GM18502 (cell line): Measurements from ENCODE around the gene SAMD8.
"Not testable (repeated sequence)": the region's sequence is repeated elsewhere in the genome, so short reads cannot be mapped to it uniquely, and the experiment has no call there.

Experiments used
- ATAC-seq: cut with Tn5 transposase; IDR thresholded peaks from one replicate; pipeline ENCODE4 v1.9.1; 2021; ENCODE audit warnings: mild to moderate bottlenecking; ENCODE audit not compliant: unreplicated experiment, poor library complexity

SAMD8 gene

DNA sequence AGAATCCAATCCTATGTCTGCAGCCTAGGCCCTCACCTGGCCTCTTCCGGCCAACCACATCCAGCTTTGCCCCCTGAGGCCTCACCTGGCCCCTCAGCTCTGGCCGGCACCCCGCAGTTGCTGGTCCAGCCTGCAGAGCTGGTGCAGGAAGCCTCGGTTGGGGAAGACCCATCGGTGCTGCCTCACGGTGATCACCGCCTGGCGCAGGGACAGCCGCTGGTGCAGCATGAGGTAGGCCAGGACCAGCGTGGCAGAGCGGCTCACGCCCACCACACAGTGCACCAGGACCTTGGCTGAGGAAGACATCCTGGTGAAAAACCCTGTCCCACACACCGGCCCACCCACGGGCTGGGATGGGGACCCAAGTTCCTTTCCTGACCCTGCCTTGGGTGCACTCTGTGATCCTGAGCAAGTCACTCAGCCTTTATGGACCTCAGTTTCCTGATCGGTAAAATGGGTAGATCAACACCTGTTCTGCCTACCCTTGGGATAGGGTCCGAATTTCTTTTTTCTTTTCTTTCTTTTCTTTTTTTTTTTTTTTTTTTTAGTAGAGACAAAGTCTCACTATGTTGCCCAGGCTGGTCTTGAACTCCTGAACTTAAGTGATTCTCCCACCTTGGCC is 5.8 kb upstream of the SAMD8 start:
- ATAC-seq: no peak

DNA sequence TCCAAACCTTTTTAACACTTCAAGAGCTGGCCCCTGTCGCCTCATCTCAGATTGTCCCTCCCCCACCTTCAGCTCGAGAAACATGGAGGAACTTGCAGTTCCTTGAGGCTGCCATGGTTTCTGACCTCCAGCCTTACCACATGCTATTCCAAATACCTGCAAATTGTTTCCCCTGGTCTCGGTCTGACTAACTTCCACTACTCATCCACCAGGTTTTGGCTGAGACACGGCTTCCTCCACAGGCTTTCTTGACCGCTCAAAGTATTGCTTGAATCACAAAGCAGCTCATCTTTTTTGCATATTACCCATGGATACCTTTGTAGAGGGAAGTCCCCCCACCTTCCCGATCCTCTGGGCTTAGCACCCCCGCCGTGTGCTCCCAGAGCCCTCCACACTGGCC is 5.2 kb upstream of the SAMD8 start:
- ATAC-seq: no peak

DNA sequence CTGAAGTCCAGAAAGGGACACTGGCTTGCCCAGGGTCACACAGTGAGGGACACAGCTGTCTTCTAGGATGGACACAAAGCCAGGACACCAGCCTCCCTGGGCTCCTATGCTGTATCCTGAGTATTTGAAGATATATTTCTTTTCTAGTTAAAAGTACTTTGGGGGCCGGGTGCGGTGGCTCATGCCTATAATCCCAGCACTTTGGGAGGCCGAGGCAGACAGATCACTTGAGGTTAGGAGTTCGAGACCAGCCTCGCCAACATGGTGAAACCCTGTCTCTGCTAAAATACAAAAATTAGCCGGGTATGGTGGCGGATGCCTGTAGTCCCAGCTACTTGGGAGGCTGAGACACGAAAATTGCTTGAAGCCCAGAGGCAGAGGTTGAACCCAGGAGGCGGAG is 4.6 kb upstream of the SAMD8 start:
- not testable (repeated sequence) for ATAC-seq

DNA sequence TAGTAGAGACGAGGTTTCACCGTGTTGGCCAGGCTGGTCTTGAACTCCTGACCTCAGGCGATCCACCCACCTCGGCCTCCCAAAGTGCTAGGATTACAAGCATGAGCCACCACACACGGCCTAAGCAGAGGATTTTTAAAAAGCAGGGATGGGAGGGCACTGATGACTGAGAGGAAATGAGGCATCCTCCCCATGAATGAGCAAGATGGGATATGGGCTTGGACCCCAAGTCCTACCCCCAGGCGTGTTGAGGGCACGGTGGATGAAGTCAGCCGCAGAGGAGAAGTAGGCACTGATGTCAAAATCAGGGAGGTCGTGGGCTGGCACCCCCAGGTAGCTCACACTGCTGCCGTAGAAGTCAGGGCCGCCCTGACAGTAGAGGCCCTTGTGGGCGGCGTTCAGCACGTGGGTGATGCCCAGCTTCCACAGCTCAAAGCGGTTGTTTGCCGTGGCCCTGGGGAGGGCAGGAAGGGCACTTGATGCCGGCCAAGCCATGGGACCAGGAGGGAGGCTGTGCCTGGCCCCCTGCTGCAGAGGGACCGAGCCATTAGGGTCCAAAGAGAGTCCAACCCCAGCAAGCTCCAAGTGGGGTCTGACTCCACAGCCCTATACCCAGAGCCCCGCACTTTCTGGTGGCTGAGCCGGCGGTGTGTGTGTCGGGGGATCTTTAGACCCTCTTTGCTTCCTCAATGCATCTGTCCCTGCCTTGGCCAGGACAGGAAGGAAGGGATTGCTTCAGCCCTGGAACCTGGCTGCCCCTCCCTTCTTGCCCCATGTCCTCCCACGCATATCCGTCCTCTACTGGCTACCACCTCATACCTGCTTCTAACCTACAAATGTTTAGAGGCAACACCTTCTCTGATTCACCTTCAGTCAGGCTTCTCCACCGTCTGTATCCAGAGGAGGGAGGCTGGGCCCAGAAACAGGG is 3.4 kb upstream of the SAMD8 start:
- ATAC-seq: no peak

DNA sequence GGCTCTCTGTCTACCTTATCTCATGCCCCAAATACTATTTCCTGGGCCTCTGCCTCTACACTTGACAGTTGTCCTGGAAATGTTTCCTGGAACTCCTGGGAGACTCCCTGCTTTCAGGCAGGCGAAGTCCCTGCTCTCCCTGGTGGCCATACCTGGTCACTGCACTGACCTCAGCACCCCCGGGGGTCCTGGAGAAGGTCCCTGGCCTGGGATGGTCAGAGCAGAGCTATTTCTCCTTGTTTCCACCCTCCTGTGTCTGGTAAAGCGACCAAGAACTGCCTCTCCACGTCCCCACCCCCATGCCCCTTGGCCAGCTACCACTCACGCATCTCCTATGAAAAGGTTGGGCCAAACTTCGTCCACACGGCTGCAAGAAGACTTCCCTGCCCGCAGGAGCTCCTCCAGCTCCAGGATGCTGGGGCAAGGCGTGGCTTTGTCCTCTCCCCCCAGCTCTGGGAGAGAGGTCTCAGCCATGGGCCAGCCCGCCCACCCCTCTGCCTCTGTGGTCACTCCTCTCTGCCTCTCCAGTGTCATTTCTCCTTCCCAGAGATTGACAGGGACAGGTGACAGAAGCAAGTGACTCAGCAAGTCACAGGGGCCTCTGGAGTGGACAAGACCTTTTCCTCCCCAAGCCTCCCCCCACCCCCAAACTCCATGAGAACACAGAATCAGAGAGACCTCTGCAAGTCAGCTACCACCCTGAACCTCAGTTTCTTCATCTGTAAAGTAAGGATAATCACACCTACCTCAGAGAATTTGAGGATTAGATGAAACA is 2.6 kb upstream of the SAMD8 start:
- no peak for ATAC-seq

DNA sequence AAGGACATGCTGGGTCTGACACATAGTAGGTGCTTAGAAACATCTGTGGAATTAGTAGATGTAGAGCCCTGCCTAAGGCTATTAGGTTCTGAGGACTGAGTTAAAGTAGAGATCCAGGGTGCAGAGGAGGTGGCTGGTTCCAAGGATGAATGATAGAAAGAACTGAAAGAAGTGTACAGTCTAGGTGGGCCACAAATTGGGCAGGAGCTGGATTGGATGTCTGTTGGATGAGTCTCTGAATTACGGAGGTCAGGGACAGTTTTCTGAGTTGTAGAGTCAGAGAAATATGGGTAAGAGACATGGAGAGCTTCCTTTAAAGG is 2.0 kb upstream of the SAMD8 start:
- no peak for ATAC-seq

- ATAC-seq: no peak
These were observed 1.3 kb upstream of the SAMD8 start for GRCh38 chr10:75110006-75110632.

DNA sequence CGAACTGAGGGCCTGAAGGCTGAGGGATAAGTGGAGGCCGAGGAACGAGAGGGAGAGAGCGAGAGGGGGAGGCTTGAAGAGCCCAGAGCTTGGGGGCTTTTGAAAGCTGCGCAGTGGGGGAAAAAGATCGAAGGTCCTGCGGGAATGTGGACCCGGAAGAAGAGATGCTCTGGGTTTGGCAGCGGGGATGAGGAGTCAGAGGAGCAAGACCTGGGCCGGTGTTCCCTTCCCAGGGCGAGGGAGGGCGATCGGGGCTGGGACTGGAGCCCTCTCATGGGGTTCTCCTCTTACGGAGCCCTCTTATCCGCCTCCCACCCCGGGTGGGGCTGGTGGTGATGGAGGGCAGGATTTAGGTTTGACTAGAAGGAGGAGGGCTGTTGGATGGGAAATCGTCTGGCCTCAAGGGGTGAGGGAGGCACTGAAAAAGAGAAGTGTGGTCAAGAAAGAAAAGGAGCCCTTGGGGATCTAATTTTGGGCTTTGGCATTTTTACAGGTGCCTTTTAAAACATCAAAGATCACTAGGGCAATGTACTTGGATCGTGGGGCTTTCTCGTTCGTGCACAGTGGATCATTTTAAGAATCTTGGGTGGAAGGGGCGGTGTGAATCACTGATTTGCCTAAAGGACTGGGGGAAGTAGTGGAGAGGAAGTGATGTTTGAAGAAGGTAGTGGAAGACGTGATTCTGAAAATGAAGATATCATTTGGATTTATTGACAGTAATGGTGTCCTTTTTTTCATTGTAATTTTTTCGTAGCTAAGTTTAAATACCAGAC is 637 bp downstream of the SAMD8 start:
- peak; percentile 36 for ATAC-seq

DNA sequence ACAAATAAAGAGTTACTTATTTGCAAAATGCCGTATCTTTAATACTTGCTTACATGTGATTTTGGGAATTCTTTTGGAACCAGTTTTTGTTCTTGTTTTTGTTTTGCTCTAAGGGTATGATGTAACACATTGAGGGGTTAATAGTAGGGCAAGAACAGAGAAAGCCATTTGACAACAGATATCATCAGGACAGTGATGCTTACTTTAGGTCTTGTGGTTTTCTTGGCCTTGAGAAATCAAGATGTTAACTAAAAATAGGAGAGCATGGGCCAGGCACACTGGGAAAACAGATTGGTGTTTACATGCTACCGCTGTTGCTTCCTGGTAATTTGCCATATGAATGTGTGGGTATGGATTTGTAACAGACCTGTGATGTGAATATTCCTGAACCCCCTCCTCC is 3.7 kb downstream of the SAMD8 start:
- ATAC-seq: no peak

GRCh38 chr10:75116941-75117775 is 5.7 kb downstream of the SAMD8 start:
- ATAC-seq: not testable (repeated sequence)

DNA sequence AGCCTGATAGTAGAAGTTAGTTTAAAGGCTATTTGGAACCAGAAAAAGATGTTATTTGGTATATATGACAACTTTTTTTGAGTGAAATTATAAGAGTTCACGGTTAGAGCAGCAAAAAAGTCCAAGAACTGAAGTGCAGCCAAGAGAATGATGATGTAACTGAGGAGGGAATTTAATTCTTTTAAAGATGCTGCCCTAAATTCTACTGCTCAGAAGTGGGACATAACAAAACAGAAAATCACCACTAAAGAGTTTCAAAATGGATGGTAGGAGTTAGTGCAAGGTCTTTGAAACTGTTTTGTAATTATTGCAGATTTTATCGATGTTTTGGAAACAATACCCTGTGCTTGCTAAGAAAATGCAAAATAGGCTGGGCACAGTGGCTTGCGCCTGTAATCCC is 6.5 kb downstream of the SAMD8 start:
- ATAC-seq: no peak

DNA sequence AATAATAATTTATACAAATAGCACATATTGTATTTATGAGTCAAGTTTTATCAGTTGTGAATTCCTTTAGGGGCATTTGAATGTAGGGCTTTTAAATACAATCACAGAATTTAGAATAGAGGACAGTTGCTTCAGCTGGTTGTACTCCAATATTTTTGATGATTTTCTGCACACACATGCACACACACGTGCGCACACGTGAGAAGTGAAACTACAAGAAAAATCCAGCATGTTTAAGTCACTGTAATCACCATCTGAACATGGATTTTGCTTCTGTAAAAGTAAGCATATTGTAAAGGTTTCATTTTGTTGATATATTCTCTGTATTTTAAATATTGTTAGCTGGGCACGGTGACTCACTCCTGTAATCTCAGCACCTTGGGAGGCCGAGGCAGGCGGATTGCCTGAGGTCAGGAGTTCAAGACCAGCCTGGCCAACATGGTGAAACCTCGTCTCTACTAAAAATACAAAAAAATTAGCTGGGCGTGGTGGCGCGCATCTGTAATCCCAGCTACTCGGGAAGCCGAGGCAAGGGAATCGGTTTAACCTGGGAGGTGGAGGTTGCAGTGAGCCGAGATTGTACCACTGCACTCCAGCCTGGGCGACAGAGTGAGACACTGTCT is 8.1 kb downstream of the SAMD8 start:
- not testable (repeated sequence) for ATAC-seq

DNA sequence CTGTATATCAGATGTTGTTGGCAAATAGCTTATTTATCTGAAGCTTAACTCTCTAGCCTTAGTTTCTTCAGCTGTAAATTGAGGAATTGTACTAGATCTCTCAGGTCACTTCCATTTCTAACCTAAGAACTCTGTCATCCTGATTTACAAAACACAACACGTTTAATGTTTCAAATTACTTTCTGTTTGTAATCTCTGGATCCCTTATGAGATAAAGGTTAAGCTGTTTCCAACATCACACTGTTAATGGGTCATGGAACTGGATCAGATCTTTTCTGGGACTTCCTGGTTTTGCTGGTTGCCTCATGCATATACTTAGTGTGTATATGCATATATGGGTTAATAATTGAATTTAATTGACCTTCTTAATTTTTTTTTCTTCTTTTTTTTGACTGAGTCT is 9.9 kb downstream of the SAMD8 start:
- ATAC-seq: no peak

- no peak for ATAC-seq
These were observed 11.0 kb downstream of the SAMD8 start for GRCh38 chr10:75122505-75122904.

DNA sequence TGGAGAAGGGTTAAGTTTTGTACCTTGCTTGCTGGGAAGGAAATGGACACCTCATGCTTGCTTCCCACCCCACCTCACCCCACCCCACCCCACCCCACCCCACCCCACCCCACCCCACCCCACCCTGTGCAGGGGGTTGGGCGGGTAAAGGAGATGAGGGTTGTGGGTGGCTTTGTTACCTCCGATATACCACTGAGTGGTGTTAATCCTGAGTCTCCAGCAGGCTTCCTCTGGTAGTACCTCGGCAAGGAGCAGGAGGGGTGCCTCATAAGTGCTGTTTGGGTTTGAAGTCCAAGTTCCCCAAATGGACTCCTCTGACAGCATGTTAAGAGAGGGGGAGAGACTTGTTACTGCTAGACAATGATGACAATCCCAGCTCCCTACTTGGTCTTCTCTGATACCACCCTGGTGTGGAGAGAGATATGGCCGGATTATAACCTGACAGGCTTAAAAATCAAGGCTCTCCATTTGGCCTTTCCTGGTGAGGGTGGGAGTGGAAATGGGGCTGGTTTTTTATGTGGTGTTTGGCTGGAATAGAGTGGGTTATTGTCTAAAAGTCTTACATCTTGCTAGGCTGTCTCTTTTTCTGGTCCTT is 11.7 kb downstream of the SAMD8 start:
- ATAC-seq: no peak

- no peak for ATAC-seq
These were observed 14.8 kb downstream of the SAMD8 start for GRCh38 chr10:75126277-75126676.

DNA sequence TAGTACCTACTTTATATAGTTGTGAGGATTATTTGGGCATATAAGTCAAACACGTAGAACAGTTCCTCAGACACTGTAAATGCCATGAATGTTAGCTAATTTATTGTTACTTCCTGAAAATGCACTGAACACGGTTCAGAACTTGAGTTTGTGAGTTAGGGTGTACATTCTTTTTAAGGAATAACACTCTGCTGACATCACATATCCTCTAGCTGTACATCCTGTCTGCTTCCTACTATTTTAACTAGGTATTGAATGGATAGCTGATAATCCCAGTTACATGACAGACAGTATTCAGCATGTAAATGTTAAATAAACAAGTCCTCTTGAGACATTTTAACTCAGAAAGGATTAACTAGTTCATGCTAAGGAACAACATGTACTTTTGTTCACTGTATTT is 16.0 kb downstream of the SAMD8 start:
- no peak for ATAC-seq

DNA sequence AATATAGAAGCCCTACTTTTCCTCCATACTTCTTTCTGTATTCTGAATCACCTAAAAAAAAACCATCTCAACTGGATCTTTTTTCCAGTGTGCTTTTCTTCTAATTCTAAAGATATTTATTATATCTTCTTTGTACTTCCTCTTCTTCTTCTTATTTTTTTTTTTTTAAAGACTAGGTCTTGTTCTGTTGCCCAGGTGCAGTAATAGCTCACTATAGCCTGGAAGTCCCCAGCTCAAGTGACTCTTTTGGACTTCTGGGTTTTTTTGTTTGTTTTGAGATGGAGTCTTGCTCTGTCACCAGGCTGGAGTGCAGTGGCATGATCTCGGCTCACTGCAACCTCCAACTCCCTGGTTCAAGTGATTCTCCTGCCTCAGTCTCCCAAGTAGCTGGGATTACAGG is 17.5 kb downstream of the SAMD8 start:
- ATAC-seq: not testable (repeated sequence)
